Esophagus (tissue), 2 donors: ENCODE results near the gene EYS. TPM values are rescaled to one million over a fixed set of nuclear protein-coding genes. Genes with fewer than 3 reads are reported as not detected.

Source experiments
- H3K27ac ChIP-seq, 2 donors: one replicate each; pipeline ENCODE4 v1.5.1; 2013; ENCODE audit warnings: low read depth in 2 of 2, mild to moderate bottlenecking in 2 of 2, inconsistent platforms in 1 of 2, low read length in 1 of 2, moderate library complexity in 1 of 2
- H3K27me3 ChIP-seq, 2 donors: one replicate each; pipeline ENCODE4 v1.6.1; 2013; ENCODE audit warnings: low read length in 2 of 2, control low read depth in 1 of 2, mild to moderate bottlenecking in 1 of 2; ENCODE audit not compliant: insufficient read depth in 2 of 2, control insufficient read depth in 1 of 2
- H3K36me3 ChIP-seq, 2 donors: one replicate each; pipeline ENCODE4 v1.6.1; 2013; ENCODE audit warnings: low read length in 1 of 2; ENCODE audit not compliant: control insufficient read depth in 2 of 2, insufficient read depth in 2 of 2
- H3K4me1 ChIP-seq, 2 donors: one replicate each; pipeline ENCODE4 v1.6.1; 2013; ENCODE audit warnings: low read length in 1 of 2; ENCODE audit not compliant: control insufficient read depth in 2 of 2, insufficient read depth in 2 of 2
- H3K4me3 ChIP-seq, 2 donors: one replicate each; pipeline ENCODE4 v1.5.1; 2013; ENCODE audit warnings: low read length in 2 of 2, mild to moderate bottlenecking in 2 of 2, low read depth in 1 of 2, moderate library complexity in 1 of 2
- H3K9me3 ChIP-seq, 2 donors: one replicate each; pipeline ENCODE4 v1.6.1; 2013; ENCODE audit warnings: mild to moderate bottlenecking in 2 of 2, low read depth in 1 of 2, low read length in 1 of 2, moderate library complexity in 1 of 2; ENCODE audit not compliant: control insufficient read depth in 2 of 2, insufficient read depth in 1 of 2
- WGBS, 2 donors: extraction: QIAGEN DNeasy Blood & Tissue Kit; methylation state at CpG; one replicate each; pipeline ENCODE4 v1.1.7; 2013; 5-methylcytosine and 5-hydroxymethylcytosine counted together
- polyA plus RNA-seq, 2 donors: library from polyadenylated mRNA; stranded (reverse); fragments of 200-250 nt; gene quantifications; one replicate each; pipeline ENCODE4 v1.2.3, GENCODE V29; 2013
- donor health status: healthy with polysubstance abuse.
- donor health status: Bipolar disorder and iron deficiency.

EYS gene
- polyA plus RNA-seq, 2 donors: not detected

- Histone ChIP-seq H3K27ac (no peak overlapping the region), H3K27me3 (no peaks in the 10 kb centered on the region), H3K36me3 (no peaks in the 10 kb centered on the region), H3K4me3 (no peak overlapping the region), H3K9me3 (peaks cover 0 to 3% of the 10 kb centered on the region in 2 donors), H3K4me1 (no peaks in the 10 kb centered on the region)
- WGBS, 2 donors: 65 to 78% methylated on average over 11 of the region's 11 CpGs
These were observed 1405.5 kb downstream of the EYS start for GRCh38 chr6:64301307-64302236.

GRCh38 chr6:64299176-64299575 is 1407.8 kb downstream of the EYS start:
- H3K27ac ChIP-seq: no peak overlapping the region
- no peak overlapping the region for H3K4me3 ChIP-seq
- H3K4me1 ChIP-seq: no peaks in the 10 kb centered on the region
- H3K36me3 ChIP-seq: no peaks in the 10 kb centered on the region
- peaks cover 0 to 3% of the 10 kb centered on the region in 2 donors for H3K9me3 ChIP-seq
- 86 to 88% methylated on average over 7 of the region's 7 CpGs for WGBS, 2 donors
- no peaks in the 10 kb centered on the region for H3K27me3 ChIP-seq

- Histone ChIP-seq H3K27me3 (no peaks in the 10 kb centered on the region), H3K4me3 (no peak overlapping the region), H3K4me1 (no peaks in the 10 kb centered on the region), H3K9me3 (no peaks in the 10 kb centered on the region), H3K27ac (no peak overlapping the region), H3K36me3 (no peaks in the 10 kb centered on the region)
These were observed 1413.0 kb downstream of the EYS start for GRCh38 chr6:64294034-64294433.

- Histone ChIP-seq H3K36me3 (no peaks in the 10 kb centered on the region), H3K9me3 (no peaks in the 10 kb centered on the region), H3K4me1 (no peaks in the 10 kb centered on the region)
These were observed 1413.7 kb downstream of the EYS start for GRCh38 chr6:64293298-64293697.

GRCh38 chr6:64290867-64291266 is 1416.2 kb downstream of the EYS start:
- no peaks in the 10 kb centered on the region for H3K9me3 ChIP-seq
- H3K36me3 ChIP-seq: no peaks in the 10 kb centered on the region
- H3K27ac ChIP-seq: no peak overlapping the region
- WGBS, 2 donors: 50 to 53% methylated on average over 3 of the region's 3 CpGs
- no peaks in the 10 kb centered on the region for H3K4me1 ChIP-seq
- H3K4me3 ChIP-seq: no peak overlapping the region
- no peaks in the 10 kb centered on the region for H3K27me3 ChIP-seq

More at GRCh38 chr6:64293298-64293697, 1413.7 kb downstream of the EYS start:
- no peak overlapping the region for H3K27ac ChIP-seq
- no peaks in the 10 kb centered on the region for H3K27me3 ChIP-seq
- H3K4me3 ChIP-seq: no peak overlapping the region

- H3K36me3 ChIP-seq: no peaks in the 10 kb centered on the region
- no peaks in the 10 kb centered on the region for H3K4me1 ChIP-seq
- H3K27me3 ChIP-seq: no peaks in the 10 kb centered on the region
- H3K27ac ChIP-seq: no peak overlapping the region
- no peak overlapping the region for H3K4me3 ChIP-seq
- 76 to 80% methylated on average over 1 of the region's 1 CpG for WGBS, 2 donors
- H3K9me3 ChIP-seq: no peaks in the 10 kb centered on the region
These were observed 1417.1 kb downstream of the EYS start for GRCh38 chr6:64289931-64290330.

DNA sequence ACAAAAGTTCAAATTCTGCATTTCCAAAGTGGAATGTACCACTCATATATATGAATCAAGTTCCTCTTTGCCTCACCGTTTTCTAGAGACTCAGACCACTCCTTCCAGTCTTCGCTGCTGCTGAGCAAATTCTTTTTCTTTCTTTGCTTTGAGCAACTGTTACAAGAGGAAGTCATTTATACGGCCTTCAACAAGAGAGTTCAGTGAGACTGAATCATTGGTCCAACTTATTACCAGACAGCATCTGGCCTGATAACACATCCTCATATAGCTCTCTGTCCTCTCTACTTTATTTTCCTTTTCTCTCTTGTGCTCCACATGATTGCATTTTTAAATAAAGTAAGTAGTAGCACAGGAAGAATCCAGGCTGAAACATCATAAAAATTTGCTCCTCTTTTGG is 1418.7 kb downstream of the EYS start:
- no peaks in the 10 kb centered on the region for H3K4me1 ChIP-seq
- no peak overlapping the region for H3K27ac ChIP-seq
- no peaks in the 10 kb centered on the region for H3K9me3 ChIP-seq
- WGBS, 2 donors: 39 to 40% methylated on average over 3 of the region's 3 CpGs
- no peaks in the 10 kb centered on the region for H3K36me3 ChIP-seq
- H3K4me3 ChIP-seq: no peak overlapping the region
- H3K27me3 ChIP-seq: no peaks in the 10 kb centered on the region

GRCh38 chr6:64281167-64281566 is 1425.9 kb downstream of the EYS start:
- 71 to 74% methylated on average over 1 of the region's 1 CpG for WGBS, 2 donors

GRCh38 chr6:64280569-64280968 is 1426.5 kb downstream of the EYS start:
- no peak overlapping the region for H3K27ac ChIP-seq
- no peaks in the 10 kb centered on the region for H3K4me1 ChIP-seq
- no peak overlapping the region for H3K4me3 ChIP-seq
- no peaks in the 10 kb centered on the region for H3K27me3 ChIP-seq
- no peaks in the 10 kb centered on the region for H3K36me3 ChIP-seq
- no peaks in the 10 kb centered on the region for H3K9me3 ChIP-seq
- 41 to 54% methylated on average over 1 of the region's 1 CpG for WGBS, 2 donors

More at GRCh38 chr6:64281167-64281566, 1425.9 kb downstream of the EYS start:
- Histone ChIP-seq H3K9me3 (no peaks in the 10 kb centered on the region), H3K4me1 (no peaks in the 10 kb centered on the region), H3K27me3 (no peaks in the 10 kb centered on the region), H3K4me3 (no peak overlapping the region), H3K36me3 (no peaks in the 10 kb centered on the region), H3K27ac (no peak overlapping the region)

DNA sequence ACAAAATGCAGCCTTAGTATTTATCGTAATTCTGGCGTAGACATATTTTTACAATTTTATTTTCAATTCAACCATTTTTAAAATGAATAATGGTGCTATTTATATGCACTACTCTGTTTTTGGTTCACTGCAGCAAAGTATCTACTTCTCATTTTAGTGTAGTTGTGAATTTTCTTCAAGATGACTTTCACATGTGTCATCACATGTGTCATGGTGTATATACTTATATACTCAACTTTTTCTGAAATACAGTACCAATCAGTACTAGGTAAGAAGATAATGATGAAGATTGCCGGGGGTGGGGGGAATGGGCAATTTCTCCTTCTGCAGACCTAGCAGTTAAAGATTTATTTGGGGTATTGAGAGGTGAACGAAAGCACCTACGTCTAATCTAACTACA is 1436.9 kb downstream of the EYS start:
- Histone ChIP-seq H3K27ac (no peak overlapping the region), H3K9me3 (no peaks in the 10 kb centered on the region), H3K27me3 (no peaks in the 10 kb centered on the region), H3K36me3 (no peaks in the 10 kb centered on the region), H3K4me3 (no peak overlapping the region), H3K4me1 (no peaks in the 10 kb centered on the region)
- 87 to 93% methylated on average over 5 of the region's 5 CpGs for WGBS, 2 donors
